Fibroblast of peridontal ligament (primary cell): ENCODE measurements around the gene PFDN6.
A peak's percentile ranks its signal among the peaks of the same experiment; 100 is the strongest.

Experiments used
- DNase-seq: peaks from one replicate; pipeline ENCODE4 v3.0.0-alpha.2; 2010; ENCODE audit errors: extremely low read depth

The PFDN6 gene

DNA sequence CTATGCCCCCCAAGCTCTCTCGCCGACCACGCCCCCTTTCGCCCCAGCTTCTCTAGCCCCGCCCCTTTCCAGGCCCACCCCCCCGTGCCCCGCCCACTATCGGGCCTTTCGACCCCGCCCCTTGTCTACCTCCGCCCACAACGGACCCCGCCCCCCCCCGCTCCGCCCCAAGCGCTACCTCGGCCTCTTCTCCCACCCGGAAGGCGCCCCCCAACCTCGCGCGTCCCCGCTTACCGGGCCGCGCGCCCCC, 27.9 kb downstream of the PFDN6 start:
- DNase-seq: no peak

DNA sequence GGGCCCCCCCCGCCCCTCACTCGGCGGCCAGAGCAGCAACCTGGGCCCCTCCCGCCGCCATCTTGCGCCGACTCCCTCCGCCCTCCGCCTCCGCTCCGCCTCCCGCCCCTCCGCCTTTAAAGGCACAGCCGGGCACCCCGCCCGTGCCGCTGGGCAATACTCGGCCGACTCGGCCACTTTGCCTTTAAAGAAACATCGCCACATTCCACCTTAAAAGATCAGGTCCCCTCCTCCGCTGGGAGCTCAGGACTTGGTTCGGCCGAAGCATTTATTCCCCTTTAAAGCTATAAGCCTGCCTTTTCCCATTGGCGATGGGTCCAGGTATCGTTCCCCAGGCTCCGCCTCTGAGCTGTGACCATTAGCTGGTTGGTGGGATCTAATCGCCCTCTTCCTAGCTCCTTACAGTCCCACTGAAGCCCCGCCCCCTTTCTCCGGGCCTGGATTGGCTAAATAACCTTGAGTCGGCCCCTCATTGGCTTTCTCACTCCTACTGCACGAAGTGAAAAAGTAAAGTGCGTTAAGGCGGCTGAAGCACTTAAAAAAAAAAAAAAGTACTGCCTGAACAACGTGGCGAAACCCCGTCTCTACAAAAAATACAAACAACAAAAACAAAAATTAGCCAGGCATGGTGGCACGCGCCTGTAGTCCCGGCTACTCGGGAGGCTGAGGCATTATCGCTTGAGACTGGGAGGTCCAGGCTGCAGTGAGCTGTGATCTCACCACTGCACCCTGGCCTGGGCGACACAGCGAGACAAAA, 28.4 kb downstream of the PFDN6 start, which contains the start of gene ZBTB22:
TSS of gene ZBTB22 (minus strand) at position 76 of the 757 bp plus-strand sequence. CDS start 828 bp downstream, outside the sequence.
- peak; percentile 99 for DNase-seq

DNA sequence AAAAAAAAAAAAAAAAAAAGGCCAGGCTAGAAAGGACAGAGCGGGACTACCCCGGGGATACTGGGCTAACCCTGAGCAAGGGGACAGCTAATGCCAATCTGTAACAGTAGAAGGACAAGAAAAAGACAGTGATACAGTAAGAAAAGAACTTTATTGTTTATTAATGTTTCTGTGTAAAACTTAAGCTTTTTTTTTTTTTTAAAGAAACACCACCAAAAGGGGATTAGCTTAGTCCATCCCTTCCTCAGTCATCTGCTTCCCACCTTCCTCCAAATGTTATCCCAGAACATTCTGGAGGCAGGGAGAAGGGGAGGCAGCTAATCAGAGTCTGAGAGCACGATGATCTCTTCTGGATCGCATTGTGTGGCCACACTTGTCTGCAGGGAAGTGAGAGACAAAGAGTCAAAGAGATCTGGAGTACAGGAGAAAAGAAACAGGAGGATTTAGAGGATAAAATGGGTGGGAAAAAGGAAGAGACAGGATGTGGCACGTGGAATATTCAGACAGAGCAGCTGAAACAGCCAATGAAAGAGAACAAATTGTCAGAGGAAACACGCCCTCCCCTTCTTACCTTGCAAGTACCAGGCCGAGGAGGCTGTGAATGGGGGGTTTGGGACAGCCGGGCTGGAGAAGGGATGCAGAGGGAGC, 29.1 kb downstream of the PFDN6 start:
- no peak for DNase-seq

DNA sequence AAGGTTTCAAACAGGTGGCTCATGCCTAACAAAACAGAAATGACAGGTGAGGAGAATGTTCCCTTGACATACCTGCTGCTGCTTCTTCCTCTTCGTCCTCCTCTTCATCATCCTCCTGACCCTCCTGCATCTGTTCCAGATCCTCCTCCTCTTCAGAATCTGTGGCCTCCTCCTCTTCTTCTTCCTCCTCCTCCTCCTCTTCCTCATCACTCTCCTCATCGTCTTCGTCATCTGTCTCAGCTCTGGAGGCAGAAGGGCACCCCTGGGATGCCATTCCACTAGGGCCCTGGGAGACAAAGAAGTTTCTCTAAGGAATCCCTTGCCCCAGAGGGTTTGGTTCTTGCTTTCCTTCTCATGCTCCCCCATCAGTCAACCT, 30.5 kb downstream of the PFDN6 start:
- no peak for DNase-seq

DNA sequence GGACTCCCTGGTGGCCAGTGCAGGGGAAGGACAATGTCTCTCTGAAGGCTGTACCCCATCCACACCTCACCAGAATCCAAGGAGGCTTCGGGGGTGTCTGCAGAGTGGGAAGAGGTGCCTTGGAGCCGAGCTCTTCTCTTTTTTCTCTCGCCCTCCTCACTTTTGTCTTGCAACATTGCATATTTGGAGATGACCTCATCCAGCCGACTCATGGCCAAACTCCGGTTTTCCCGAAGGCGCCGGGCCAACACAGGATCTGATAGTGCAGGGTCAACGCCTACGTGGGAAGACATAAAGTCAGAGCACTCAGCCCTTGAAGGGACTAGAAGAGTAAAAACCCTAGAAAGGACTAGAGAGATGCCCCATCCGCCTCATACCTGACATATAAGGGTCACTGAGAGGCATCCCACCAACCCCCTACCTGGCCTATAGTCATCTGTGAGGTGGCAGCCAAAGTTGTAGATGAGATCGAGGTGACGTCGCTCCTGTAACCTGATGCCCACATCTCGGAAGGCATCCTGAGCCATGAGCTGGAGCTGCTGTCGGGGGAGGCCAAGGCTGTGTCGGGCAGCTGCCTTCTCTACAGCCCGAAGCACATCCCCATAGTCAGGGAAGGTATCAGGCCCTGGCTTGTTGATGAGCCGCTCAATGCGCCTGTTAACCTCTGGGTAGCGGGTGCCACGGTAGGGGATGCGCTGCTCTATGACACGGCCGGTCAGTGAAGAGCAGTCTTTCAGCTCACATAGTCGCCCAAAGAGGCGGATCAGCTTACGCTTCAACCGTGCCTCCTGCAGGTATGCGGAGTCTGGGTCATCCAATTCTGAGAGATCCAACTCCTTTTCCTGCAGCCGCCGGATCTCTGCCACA, 31.1 kb downstream of the PFDN6 start:
- peak; percentile 93 for DNase-seq

DNA sequence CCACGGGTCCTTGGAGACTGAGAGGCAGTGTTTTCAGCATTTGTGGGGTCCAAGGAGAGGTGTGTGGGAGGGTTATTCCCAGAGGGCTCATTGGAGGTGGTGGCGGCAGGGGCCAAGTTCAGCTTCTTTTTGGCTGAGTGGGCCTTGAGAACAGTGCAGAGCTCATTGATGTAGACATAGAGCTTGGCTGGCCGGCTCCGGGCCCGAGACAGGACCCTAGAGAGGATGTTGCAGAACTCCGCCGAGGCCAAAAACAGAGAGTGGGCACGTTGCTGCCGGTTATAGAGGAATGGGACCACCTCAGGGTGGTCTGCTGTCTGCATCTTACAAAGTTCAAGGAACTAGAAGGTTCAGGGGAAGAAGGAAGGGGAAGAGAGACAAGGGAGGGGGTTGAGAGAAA, 31.8 kb downstream of the PFDN6 start:
- DNase-seq: no peak

DNA sequence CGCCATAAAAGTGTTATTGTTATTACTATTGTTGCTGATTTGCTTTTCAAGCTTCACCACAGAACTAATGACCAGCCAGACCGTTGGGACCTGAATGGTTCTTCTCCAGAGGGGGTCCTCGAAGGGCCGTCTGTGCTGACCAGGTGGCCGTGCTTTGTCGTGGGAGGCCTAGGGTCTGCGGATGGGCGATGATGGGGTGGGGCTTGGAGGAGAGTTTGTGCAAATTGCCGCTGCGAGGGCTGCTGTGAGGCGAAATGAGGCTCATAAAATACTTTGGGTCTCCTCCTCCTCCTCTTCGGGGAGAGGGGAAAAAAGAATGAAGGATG, 34.2 kb downstream of the PFDN6 start:
- DNase-seq: no peak

DNA sequence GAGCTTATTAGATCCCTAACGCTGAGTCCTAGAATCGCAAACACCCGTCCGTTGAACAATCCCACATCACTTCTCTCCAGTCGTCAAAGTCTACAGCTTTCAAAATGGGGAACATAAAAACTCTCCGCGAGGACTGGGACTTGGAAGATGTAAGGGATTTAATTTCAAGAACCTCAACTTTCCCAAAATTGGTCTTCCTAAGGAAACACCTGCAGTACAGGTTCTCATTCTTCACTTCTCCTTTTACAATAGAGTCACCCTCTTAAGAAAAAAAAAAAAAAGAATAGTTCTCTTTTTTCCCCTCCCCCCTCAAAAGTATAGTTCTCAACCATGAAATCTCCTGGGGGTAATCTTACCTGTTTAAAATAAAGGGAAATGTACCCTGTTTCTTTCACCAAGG, 34.7 kb downstream of the PFDN6 start:
- no peak for DNase-seq

DNA sequence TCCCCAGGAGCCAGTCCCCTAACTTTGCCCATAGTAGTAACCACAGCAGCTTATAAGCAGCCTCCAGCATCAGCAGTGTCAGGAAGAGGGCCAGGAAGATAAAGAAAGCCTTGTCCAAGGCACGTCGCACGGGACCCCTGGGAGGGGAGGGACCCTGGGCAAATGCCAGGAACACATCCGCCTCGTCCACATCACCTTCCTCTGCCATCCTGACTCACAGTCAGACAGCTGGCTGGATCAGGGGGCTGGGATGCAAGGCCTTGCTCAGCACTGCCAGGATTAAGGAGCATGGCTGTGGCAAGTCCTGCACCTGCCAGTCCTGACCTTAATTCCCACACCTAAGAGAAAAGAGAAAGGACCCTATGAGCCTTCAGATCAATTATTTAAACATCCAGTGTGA, 39.7 kb downstream of the PFDN6 start:
- no peak for DNase-seq

DNA sequence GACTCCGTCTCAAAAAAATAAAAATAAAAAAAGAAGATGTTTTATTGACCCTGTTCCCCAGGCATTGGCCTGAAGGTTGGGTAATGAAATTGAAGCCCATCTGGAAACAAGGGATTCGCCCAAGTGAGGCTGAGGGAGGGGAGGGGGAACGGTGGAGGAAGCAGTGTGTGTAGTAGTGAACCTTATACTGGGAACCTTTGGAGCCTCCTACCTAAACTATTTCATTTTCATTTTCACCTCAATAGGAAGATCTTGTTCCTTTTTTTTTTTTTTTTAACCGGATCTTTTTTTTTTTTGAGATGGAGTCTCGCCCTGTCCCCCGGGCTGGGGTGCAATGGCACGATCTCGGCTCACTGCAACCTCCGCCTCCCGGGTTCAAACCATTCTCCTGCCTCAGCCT, 41.3 kb downstream of the PFDN6 start:
- no peak for DNase-seq

DNA sequence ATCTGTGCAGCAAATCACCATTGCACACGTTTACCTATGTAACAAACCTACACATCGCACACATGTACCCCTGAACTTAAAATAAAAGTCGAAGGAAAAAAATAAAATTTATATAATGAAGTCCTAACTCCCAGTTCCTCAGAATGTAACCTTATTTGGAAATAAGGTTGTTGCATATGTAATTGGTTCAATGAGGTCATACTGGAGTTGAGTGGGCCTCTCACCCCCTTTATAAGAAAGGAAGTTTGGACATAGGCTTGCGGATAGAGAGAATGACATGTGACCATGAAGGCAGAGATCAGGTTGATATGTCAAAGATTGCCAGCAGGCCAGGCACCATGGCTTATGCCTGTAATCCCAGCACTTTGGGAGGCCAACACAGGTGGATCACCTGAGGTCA, 44.3 kb downstream of the PFDN6 start:
- DNase-seq: no peak

DNA sequence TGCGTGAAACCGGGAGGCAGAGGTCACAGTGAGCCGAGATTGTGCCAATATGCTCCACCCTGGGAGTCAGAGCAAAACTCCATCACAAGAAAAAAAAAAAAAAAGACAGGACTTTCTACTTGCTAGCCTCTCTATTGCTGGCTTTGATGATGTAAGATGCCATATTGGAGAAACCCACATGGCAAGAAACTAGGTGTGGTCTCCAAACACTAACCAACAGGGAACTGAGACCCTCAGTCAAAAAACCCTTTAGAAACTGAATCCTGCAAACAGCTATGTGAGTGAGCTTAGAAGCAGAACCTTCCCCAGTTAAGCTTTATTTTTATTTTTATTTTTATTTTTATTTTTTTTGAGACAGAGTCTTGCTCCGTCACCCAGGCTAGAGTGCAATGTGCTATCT, 46.5 kb downstream of the PFDN6 start:
- DNase-seq: no peak

DNA sequence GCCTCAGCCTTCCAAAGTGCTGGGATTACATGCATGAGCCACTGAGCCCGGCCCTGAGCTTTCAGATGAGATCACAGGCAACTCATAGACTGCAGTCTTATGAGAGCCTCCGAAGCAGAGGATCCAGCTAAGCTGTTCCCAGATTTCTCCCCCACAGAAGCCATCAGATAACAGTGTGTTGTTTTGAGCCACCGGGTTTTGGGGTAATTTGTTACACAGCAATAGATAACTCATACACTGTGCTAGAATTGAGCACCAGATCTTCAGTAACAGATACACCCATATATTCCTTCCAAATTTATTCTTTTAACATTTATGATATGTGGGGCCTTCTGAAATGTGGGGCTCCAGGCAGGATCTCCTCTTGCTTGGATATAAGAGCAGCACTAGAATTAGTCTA, 47.1 kb downstream of the PFDN6 start:
- no peak for DNase-seq

DNA sequence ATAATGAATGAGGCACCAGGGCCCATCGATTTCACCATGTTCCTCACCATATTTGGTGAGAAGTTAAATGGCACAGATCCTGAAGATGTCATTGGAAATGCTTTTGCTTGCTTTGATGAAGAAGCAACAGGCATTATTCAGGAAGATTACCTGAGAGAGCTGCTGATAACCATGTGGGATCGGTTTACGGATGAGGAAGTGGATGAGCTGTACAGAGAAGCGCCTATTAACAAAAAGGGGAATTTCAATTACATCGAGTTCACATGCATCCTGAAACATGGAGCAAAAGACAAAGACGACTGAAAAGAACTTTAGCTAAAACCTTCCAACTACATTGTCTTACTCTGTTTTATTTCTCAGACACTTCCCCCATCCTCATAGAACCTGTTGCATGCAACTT, 49.8 kb downstream of the PFDN6 start:
- no peak for DNase-seq
